Dermis blood vessel endothelial cell (primary cell): ENCODE measurements around the gene ST14. TPM values are rescaled to one million over a fixed set of nuclear protein-coding genes. Genes with fewer than 3 reads are reported as not detected.
"Not testable (repeated sequence)": the region's sequence is repeated elsewhere in the genome, so short reads cannot be mapped to it uniquely, and the experiment has no call there.

Source experiments
- DNase-seq: peaks from one replicate; pipeline ENCODE4 v3.0.0; 2010
- total RNA-seq: library from RNA; depleted of rRNA; stranded (reverse); fragments of >200 nt; gene quantifications from 2 replicates; pipeline ENCODE4 v1.2.3, GENCODE V29; 2014

The ST14 gene
- total RNA-seq, 1 donor from 2014 or later = 0.34 TPM

DNA sequence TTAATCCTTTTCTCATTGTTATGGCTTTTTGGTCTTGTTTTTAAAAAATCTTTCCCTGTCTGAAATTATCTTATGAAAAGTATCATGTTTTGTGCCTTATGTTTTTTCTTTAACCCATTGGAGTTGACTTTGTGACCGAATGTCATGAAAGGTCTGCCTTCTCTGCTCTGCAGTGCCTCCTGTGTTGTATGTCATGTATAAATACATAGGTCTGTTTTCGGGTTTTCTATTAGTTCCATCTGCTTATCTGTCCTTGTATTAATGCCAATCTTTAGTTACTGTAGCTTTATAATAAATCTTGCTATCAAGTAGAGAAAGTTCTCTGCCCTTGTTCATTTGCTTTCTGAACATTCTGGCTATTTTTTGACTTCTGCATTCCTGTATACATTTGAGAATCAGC lies 82.1 kb downstream of the ST14 start:
- no peak for DNase-seq

DNA sequence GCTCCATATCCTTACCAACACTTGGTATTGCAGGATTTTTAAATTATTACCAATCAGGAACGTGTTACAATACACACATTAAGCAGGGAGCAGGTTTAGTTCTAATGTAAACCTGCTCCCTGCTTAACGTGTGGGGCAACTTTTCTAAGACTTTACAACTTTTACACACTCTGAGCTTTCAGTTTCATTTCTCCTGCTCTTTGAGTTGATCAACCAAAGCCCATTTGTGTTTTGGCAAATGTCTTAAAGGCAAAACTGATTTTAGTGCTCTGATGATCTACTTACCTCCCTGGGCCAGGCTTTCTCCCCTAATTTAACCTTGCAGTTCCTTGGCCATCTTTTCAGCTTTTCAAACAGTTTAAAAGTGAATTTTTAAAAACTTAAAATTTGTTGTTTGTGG lies 84.2 kb downstream of the ST14 start:
- DNase-seq = no peak

DNA sequence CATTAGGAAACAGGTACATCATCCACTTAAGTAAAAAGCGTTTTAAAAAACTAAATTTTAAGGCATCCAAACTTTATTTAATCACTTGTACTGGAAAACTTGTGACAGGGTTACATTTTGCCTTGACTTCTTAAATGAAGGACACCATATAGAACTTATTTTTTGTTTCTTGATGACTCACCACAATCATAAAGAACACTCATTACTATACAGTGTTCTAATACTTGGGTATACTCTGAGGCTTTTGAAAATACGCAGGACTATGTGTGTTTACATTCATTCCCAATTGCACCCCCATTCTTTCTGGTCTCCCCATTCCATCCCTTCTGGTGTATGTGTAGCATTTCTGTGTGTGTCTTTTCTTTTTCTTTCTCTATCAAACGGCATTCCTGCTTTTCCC lies 85.3 kb downstream of the ST14 start:
- DNase-seq = no peak

DNA sequence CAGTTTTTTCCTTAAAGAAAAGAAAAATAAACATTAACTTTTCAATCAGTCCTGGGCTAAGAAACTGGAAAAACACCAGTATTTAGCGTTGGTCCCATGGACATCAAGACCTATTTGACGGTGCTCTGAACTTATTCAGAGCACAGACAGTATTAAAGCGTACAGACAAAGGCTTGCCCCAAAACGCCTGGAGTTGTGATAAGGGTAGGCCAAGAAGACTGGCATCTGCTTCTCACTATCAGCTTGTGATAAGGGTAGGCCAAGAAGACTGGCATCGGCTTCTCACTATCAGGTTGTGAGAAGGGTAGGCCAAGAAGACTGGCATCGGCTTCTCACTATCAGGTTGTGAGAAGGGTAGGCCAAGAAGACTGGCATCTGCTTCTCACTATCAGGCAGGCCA lies 85.8 kb downstream of the ST14 start:
- DNase-seq = not testable (repeated sequence)

DNA sequence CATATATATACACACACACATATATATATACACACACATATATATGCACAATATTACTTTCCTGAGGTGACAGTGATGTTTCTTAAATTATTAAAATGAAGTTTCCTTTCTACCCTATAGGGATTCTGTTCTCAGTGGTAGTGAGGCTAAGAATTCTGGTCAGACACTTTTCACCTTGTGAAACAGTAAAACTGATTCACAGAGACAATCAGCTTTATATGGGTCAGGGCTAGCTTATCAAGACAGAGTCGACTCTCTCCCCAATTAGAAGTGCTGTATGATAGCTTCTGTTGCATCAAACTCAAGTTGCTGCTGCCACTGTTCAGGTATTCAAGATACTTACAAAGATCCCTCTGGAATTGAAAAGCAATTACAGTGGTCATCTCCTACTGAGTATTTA lies 86.7 kb downstream of the ST14 start:
- no peak for DNase-seq

DNA sequence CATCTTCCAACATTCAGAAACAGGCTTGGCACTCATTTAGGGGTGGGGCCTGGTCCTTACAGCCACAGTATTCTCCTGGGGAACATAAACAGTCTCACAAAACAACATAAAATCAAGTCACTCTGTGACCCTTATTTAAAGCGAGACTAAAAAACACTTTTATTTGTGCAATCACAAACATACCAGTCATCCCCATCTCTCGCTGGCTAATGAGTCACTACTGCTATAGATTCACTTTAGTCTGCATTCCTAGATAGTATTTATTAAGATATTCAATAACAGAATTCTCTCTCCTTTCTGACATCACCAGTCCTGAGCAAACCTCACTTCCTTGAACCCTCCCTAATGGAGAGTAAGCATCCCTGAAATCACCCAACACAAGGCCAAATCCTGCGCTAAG lies 87.2 kb downstream of the ST14 start:
- no peak for DNase-seq

DNA sequence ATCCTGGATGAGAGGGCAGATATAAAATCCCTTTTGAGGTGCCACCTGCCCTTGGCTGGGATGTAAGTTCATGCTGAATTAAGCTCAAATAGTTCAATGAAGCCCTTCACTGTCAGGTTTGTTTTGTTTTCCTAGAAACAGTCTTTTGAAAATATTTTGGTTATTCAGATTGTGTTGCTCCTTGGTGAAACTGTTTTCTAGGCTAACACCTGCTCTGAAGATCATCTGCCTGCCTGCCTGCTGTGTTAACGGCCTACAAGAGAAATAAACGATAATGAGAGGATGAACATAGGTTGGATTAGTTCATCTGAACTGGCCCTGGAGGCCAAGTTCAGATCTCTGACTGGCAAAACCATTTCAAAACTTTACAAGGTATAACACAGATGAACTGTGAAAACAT lies 87.7 kb downstream of the ST14 start:
- DNase-seq = no peak

DNA sequence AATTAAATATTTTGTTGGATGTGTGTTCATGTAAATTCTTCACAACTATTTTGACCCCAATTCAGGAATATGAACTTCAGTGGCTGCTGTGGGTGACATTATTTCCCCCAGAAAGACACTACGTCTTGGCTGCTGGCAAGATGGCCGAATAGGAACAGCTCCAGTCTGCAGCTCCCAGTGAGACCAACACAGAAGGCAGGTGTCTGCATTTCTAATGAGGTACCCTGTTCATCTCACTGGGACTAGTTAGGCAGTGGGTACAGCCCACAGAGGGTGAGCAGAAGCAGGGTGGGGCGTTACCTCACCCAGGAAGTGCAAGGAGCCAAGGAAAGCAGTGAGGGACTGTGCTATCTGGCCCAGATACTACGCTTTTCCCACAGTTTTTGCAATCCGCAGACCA lies 89.8 kb downstream of the ST14 start:
- no peak for DNase-seq

DNA sequence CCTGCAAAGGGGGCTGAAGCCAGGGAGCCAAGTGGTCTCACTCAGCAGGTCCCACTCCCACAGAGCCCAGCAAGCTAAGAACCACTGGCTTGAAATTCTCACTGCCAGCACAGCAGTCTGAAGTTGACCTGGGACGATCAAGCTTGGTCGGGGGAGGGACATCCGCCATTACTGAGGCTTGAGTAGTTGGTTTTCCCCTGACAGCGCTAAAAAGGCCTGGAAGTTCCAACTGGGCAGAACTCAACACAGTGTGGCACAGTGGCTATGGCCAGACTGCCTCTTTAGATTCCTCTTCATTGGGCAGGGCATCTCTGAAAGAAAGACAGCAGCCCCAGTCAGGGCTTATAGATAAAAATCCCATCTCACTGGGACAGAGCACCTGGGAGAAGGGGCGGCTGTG lies 90.3 kb downstream of the ST14 start:
- DNase-seq = not testable (repeated sequence)

DNA sequence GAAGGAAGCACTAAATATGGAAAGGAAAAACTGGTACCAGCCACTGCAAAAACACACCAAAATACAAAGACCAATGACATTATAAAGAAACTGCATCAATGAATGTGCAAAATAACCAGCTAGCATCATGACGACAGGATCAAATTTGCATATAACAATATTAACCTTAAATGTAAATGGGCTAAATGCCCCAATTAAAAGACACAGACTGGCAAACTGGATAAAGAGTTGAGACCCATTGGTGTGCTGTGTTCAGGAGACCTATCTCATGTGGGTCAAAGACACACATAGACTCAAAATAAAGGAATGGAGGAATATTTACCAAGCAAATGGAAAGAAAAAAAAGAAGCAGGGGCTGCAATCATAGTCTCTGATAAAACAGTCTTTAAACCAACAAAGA lies 92.2 kb downstream of the ST14 start:
- not testable (repeated sequence) for DNase-seq

Other genes starting within 250 kb of the ST14 start
- gene PRDM10, start 156.9 kb upstream of the ST14 start, total RNA-seq = 7.1 and 9.0 TPM in 2 replicates
- 986 and 1,136 TPM in 2 replicates for gene APLP2, start 89.9 kb upstream of the ST14 start, total RNA-seq
- gene ZBTB44, start 155.1 kb downstream of the ST14 start, total RNA-seq = 34.7 and 36.4 TPM in 2 replicates